Hepatocyte (in vitro differentiated cells): ENCODE data around the gene CEACAM19. TPM values are rescaled to one million over a fixed set of nuclear protein-coding genes. Genes with fewer than 3 reads are reported as not detected.

ENCODE experiments used
- DNase-seq: peaks from one replicate; pipeline ENCODE4 v3.0.0-alpha.2; 2016; ENCODE audit warnings: low spot score
- H2AFZ ChIP-seq: fragments of 200-600 bp; sonication (generic); 2 replicates; pipeline ENCODE4 v1.6.0; 2016; ENCODE audit warnings: antibody characterized with exemption, mild to moderate bottlenecking
- H3K27ac ChIP-seq: fragments of 200-600 bp; sonication (generic); 2 replicates; pipeline ENCODE4 v1.5.1; 2016; ENCODE audit warnings: mild to moderate bottlenecking
- H3K27me3 ChIP-seq: fragments of 200-600 bp; sonication (generic); 2 replicates; pipeline ENCODE4 v1.6.1; 2016
- H3K36me3 ChIP-seq: fragments of 200-600 bp; sonication (generic); replicated peaks from 2 replicates; pipeline ENCODE4 v1.5.1; 2016; ENCODE audit warnings: low read depth; ENCODE audit not compliant: insufficient read depth
- H3K4me1 ChIP-seq: fragments of 200-600 bp; sonication (generic); 2 replicates; pipeline ENCODE4 v1.5.1; 2016; ENCODE audit warnings: mild to moderate bottlenecking, moderate library complexity; ENCODE audit not compliant: insufficient read depth
- H3K4me2 ChIP-seq: fragments of 200-600 bp; sonication (generic); 2 replicates; pipeline ENCODE4 v1.6.0; 2016
- H3K4me3 ChIP-seq: fragments of 200-600 bp; sonication (generic); 2 replicates; pipeline ENCODE4 v1.5.1; 2016; ENCODE audit warnings: mild to moderate bottlenecking
- H3K79me2 ChIP-seq: fragments of 200-600 bp; sonication (generic); 2 replicates; pipeline ENCODE4 v1.6.0; 2017; ENCODE audit warnings: mild to moderate bottlenecking
- H3K9me2 ChIP-seq: fragments of 200-600 bp; sonication (generic); replicated peaks from 2 replicates; pipeline ENCODE4 v1.6.0; 2017; ENCODE audit warnings: mild to moderate bottlenecking; ENCODE audit not compliant: insufficient read depth
- H3K9me3 ChIP-seq: fragments of 200-600 bp; sonication (generic); 2 replicates; pipeline ENCODE4 v1.5.1; 2016; ENCODE audit warnings: low read depth, mild to moderate bottlenecking
- H4K20me1 ChIP-seq: fragments of 200-600 bp; sonication (generic); 2 replicates; pipeline ENCODE4 v1.6.0; 2016; ENCODE audit warnings: mild to moderate bottlenecking; ENCODE audit not compliant: insufficient read depth, poor library complexity, severe bottlenecking
- CTCF ChIP-seq: fragments of 200-600 bp; sonication (generic); IDR thresholded peaks from 2 replicates; pipeline ENCODE4 v1.5.1; 2016; ENCODE audit warnings: antibody characterized with exemption, mild to moderate bottlenecking; ENCODE audit not compliant: poor library complexity
- EZH2 ChIP-seq: fragments of 200-600 bp; sonication (generic); IDR thresholded peaks from 2 replicates; pipeline ENCODE4 v1.6.1; 2016; ENCODE audit warnings: antibody characterized with exemption, mild to moderate bottlenecking, borderline replicate concordance
- EZH2phosphoT487 ChIP-seq: fragments of 200-600 bp; sonication (generic); IDR thresholded peaks from one replicate; pipeline ENCODE4 v1.6.1; 2018; ENCODE audit warnings: antibody characterized with exemption, mild to moderate bottlenecking, low read depth, moderate library complexity; ENCODE audit not compliant: unreplicated experiment, severe bottlenecking
- WGBS: methylation state at CpG from one replicate; pipeline ENCODE4 v1.1.6; 2016; ENCODE audit warnings: low lambda C conversion rate; ENCODE audit errors: missing lambda C conversion rate; 5-methylcytosine and 5-hydroxymethylcytosine counted together
- polyA plus RNA-seq: library from polyadenylated mRNA; unstranded; fragments of >200 nt; fragmentation: Nextera tagmentation; extraction: Ambion mirVana; gene quantifications from 2 replicates; pipeline ENCODE4 v1.2.1, GENCODE V29; 2016
- total RNA-seq: library from RNA; depleted of rRNA; stranded (reverse); fragments of >200 nt; gene quantifications from 2 replicates; pipeline ENCODE4 v1.2.3, GENCODE V29; 2014

The CEACAM19 gene
- total and polyA plus RNA-seq, 2 experiments from 2014 or later = 2.8 to 5.6 TPM

- Histone ChIP-seq H3K79me2 (no peaks in the 10 kb centered on the region), H3K4me2 (no peak overlapping the region), H4K20me1 (no peaks in the 10 kb centered on the region), H3K27ac (peak overlapping the region; percentile 4), H3K36me3 (no peaks in the 10 kb centered on the region), H3K4me3 (no peak overlapping the region), H3K4me1 (no peaks in the 10 kb centered on the region), H3K9me3 (no peaks in the 10 kb centered on the region), H3K27me3 (no peaks in the 10 kb centered on the region), H3K9me2 (no peaks in the 10 kb centered on the region), H2AFZ (no peak overlapping the region)
- TF ChIP-seq CTCF (no peak), EZH2 (no peak), EZH2phosphoT487 (no peak)
- DNase-seq = no peak
- WGBS = 87% methylated on average over 4 of the region's 4 CpGs
Measured at GRCh38 chr19:44660081-44660480, 11.2 kb upstream of the CEACAM19 start.

- H3K36me3 ChIP-seq = no peaks in the 10 kb centered on the region
Measured at GRCh38 chr19:44661205-44661604, 10.1 kb upstream of the CEACAM19 start.

GRCh38 chr19:44661904-44662303 is 9.4 kb upstream of the CEACAM19 start:
- no peaks in the 10 kb centered on the region for H3K79me2 ChIP-seq
- H3K9me2 ChIP-seq = no peaks in the 10 kb centered on the region
- no peak overlapping the region for H3K27ac ChIP-seq
- no peaks in the 10 kb centered on the region for H3K4me1 ChIP-seq
- no peak overlapping the region for H3K4me3 ChIP-seq
- H3K4me2 ChIP-seq = no peak overlapping the region
- no peak overlapping the region for H2AFZ ChIP-seq
- no peaks in the 10 kb centered on the region for H3K27me3 ChIP-seq
- 81% methylated on average over 7 of the region's 7 CpGs for WGBS
- DNase-seq = no peak
- no peaks in the 10 kb centered on the region for H3K9me3 ChIP-seq
- no peaks in the 10 kb centered on the region for H3K36me3 ChIP-seq
- TF ChIP-seq EZH2 = no peak
- TF ChIP-seq EZH2phosphoT487 = no peak
- TF ChIP-seq CTCF = no peak
- H4K20me1 ChIP-seq = no peaks in the 10 kb centered on the region

More at GRCh38 chr19:44661205-44661604, 10.1 kb upstream of the CEACAM19 start:
- H3K27ac ChIP-seq = no peak overlapping the region
- H3K79me2 ChIP-seq = no peaks in the 10 kb centered on the region
- no peak for DNase-seq
- no peaks in the 10 kb centered on the region for H3K27me3 ChIP-seq
- no peak overlapping the region for H2AFZ ChIP-seq
- 95% methylated on average over 11 of the region's 11 CpGs for WGBS
- TF ChIP-seq EZH2phosphoT487 (no peak), EZH2 (no peak), CTCF (no peak)
- no peaks in the 10 kb centered on the region for H3K9me2 ChIP-seq
- H4K20me1 ChIP-seq = no peaks in the 10 kb centered on the region
- H3K4me3 ChIP-seq = no peak overlapping the region
- no peaks in the 10 kb centered on the region for H3K9me3 ChIP-seq
- no peak overlapping the region for H3K4me2 ChIP-seq
- H3K4me1 ChIP-seq = no peaks in the 10 kb centered on the region

- TF ChIP-seq EZH2 (no peak), CTCF (no peak), EZH2phosphoT487 (no peak)
- 88% methylated on average over 7 of the region's 7 CpGs for WGBS
- H3K36me3 ChIP-seq = no peaks in the 10 kb centered on the region
Measured at GRCh38 chr19:44662691-44663385, 8.4 kb upstream of the CEACAM19 start.

More at GRCh38 chr19:44662691-44663385, 8.4 kb upstream of the CEACAM19 start:
- H2AFZ ChIP-seq = no peak overlapping the region
- no peaks in the 10 kb centered on the region for H3K4me1 ChIP-seq
- no peaks in the 10 kb centered on the region for H3K27me3 ChIP-seq
- no peak overlapping the region for H3K4me3 ChIP-seq
- no peaks in the 10 kb centered on the region for H3K9me3 ChIP-seq
- H3K79me2 ChIP-seq = no peaks in the 10 kb centered on the region
- no peak overlapping the region for H3K4me2 ChIP-seq
- no peak overlapping the region for H3K27ac ChIP-seq
- DNase-seq = no peak
- no peaks in the 10 kb centered on the region for H4K20me1 ChIP-seq
- H3K9me2 ChIP-seq = no peaks in the 10 kb centered on the region
